Ascending aorta (tissue), 2 donors: ENCODE results near the gene KCNIP4. TPM values are rescaled to one million over a fixed set of nuclear protein-coding genes. Genes with fewer than 3 reads are reported as not detected.

ENCODE experiments used
- DNase-seq, 2 donors: peaks; one replicate each; pipeline ENCODE4 v3.0.0-alpha.2; 2019; ENCODE audit warnings: low spot score in 2 of 2
- H3K27ac ChIP-seq, 2 donors: fragments of 200-600 bp; sonication (generic); one replicate each; pipeline ENCODE4 v1.5.1; 2016 to 2017; ENCODE audit warnings: mild to moderate bottlenecking in 1 of 2
- H3K27me3 ChIP-seq: fragments of 200-600 bp; sonication (generic); one replicate; pipeline ENCODE4 v1.5.1; 2017
- H3K36me3 ChIP-seq, 2 donors: fragments of 200-600 bp; sonication (generic); one replicate each; pipeline ENCODE4 v1.5.1; 2016
- H3K4me1 ChIP-seq, 2 donors: fragments of 200-600 bp; sonication (generic); one replicate each; pipeline ENCODE4 v1.5.1; 2016 to 2017; ENCODE audit warnings: mild to moderate bottlenecking in 1 of 2
- H3K4me3 ChIP-seq, 2 donors: fragments of 200-600 bp; sonication (generic); one replicate each; pipeline ENCODE4 v1.5.1; 2016 to 2017; ENCODE audit warnings: mild to moderate bottlenecking in 1 of 2
- H3K9me3 ChIP-seq, 2 donors: fragments of 200-600 bp; sonication (generic); one replicate each; pipeline ENCODE4 v1.5.1; 2016
- intact Hi-C: fragments of 100-400 bp; cut with DNase I; formaldehyde crosslinking; loops from one replicate; pipeline ENCODE4 v1.15.1; 2023
- total RNA-seq: library from RNA; depleted of rRNA; stranded (reverse); fragments of >200 nt; gene quantifications from one replicate; pipeline ENCODE4 v1.1.0, GENCODE V29; 2016
- TF ChIP-seq, protein P1 (sequence below), 3 experiments: fragments of 200-600 bp in 2 of 3; fragments of 450-650 bp in 1 of 3; sonication (generic) in 2 of 3; IDR thresholded peaks; one replicate each; pipeline ENCODE4 v1.5.1; 2016 to 2019; ENCODE audit warnings: antibody characterized with exemption in 3 of 3, mild to moderate bottlenecking in 1 of 3, moderate library complexity in 1 of 3

The KCNIP4 gene
- total RNA-seq, 1 donor from 2014 or later = not detected

DNA sequence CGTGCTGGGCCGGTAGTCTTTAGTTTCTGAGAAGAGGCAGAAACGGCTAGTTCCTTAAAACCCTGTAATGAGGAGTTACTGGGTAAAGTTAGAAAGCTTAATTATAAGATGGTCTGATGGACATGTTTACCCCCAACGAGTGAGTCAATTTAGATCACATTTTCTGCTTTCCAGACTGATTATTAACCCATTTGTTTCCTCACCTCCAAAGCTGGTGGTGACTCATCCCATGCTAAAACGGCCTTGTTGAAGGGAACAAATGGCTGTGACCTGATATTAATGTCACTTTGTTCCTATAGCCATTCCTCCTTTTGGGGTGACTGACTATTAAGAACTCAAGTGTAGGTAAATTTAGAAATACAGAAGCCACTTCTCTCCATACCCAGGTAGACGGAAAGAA lies 232.0 kb downstream of the KCNIP4 start:
- H3K9me3 ChIP-seq = no peaks in the 10 kb centered on the region
- intact Hi-C loops = no loop called here
- no peaks in the 10 kb centered on the region for H3K36me3 ChIP-seq
- H3K27ac ChIP-seq = no peak overlapping the region
- no peak for DNase-seq
- H3K4me3 ChIP-seq = no peak overlapping the region
- no peaks in the 10 kb centered on the region for H3K27me3 ChIP-seq
- no peaks in the 10 kb centered on the region for H3K4me1 ChIP-seq
- TF ChIP-seq, protein P1, sequence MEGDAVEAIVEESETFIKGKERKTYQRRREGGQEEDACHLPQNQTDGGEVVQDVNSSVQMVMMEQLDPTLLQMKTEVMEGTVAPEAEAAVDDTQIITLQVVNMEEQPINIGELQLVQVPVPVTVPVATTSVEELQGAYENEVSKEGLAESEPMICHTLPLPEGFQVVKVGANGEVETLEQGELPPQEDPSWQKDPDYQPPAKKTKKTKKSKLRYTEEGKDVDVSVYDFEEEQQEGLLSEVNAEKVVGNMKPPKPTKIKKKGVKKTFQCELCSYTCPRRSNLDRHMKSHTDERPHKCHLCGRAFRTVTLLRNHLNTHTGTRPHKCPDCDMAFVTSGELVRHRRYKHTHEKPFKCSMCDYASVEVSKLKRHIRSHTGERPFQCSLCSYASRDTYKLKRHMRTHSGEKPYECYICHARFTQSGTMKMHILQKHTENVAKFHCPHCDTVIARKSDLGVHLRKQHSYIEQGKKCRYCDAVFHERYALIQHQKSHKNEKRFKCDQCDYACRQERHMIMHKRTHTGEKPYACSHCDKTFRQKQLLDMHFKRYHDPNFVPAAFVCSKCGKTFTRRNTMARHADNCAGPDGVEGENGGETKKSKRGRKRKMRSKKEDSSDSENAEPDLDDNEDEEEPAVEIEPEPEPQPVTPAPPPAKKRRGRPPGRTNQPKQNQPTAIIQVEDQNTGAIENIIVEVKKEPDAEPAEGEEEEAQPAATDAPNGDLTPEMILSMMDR (IDR thresholded peaks at IDR 0.05) = no peak

DNA sequence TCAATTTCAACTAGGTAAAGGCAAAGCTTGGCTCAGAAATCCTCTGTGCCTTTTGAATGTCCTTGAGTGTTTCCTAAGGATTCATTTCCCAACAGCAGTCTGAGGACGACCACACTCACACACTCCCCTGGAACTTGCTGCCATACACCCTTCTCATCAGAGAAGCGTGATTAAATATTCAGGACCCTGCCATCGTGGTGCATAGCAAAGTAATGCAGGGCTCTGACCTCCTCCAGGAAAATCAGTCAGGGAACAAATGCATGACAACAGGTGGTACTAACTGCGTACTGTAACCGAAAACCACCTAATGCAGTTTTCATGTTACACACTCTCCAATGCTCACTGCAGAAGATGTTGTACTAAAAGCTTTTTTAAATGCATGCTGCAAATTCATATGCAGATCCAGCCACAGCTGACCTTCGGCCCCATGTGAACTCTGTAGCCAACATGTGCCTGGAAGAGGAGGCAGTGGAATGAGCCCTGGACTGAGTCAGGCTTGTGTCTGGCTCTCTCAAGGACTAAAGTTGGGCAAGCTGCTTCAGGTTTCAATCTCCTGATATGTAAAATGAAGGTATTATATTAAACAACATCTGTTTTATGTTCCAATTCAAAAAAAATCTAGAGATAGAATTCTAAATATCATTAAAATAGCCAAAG lies 238.3 kb downstream of the KCNIP4 start:
- DNase-seq = no peak
- H3K27ac ChIP-seq = no peak overlapping the region
- no peaks in the 10 kb centered on the region for H3K27me3 ChIP-seq
- no peak overlapping the region for H3K4me3 ChIP-seq
- TF ChIP-seq, protein P1 (IDR thresholded peaks at IDR 0.05) = no peak
- H3K4me1 ChIP-seq = no peaks in the 10 kb centered on the region
- no peaks in the 10 kb centered on the region for H3K9me3 ChIP-seq
- intact Hi-C loops = no loop called here
- H3K36me3 ChIP-seq = no peaks in the 10 kb centered on the region

DNA sequence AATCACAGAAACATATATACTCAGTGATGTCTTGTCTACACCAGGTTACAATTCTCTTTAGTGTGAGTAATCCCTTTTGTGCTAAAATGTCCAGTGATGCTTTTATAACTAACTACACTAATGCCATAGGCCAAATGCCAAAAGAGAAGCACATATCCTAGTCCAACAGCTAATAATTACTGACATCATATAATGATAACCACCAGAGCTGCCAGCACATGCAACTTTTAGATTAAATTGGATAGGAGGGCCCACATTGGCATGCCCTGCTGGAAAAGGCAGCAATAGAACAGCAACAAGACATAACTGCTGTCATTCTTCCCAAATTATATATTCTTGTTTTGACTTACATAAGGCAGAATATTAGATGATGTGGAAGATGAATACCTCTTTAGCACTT lies 238.8 kb downstream of the KCNIP4 start:
- intact Hi-C loops = no loop called here
- TF ChIP-seq, protein P1 (IDR thresholded peaks at IDR 0.05) = no peak
- Histone ChIP-seq H3K4me3 (no peak overlapping the region), H3K36me3 (no peaks in the 10 kb centered on the region), H3K27me3 (no peaks in the 10 kb centered on the region), H3K4me1 (no peaks in the 10 kb centered on the region), H3K9me3 (no peaks in the 10 kb centered on the region), H3K27ac (no peak overlapping the region)
- no peak for DNase-seq

DNA sequence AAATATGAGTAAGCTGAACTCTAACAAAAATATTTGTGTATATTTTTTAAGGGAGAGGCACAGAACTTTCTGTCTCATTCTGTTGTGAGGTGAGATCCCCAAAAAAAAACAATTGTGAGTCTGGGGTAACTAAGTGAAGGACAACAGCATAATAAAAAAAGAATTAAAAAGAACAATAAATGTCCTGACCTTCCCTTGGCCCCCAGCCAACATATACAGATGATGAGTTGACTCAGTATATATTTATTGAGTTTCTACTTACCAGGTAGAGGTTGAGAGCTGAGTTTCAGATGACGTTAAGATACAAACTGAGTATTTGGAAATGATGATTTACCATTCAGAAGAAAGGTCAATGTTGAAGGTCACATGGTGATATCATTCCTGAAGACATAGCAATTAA lies 239.5 kb downstream of the KCNIP4 start:
- H3K4me1 ChIP-seq = no peaks in the 10 kb centered on the region
- no peak overlapping the region for H3K4me3 ChIP-seq
- H3K9me3 ChIP-seq = no peaks in the 10 kb centered on the region
- no peaks in the 10 kb centered on the region for H3K27me3 ChIP-seq
- intact Hi-C loops = no loop called here
- H3K36me3 ChIP-seq = no peaks in the 10 kb centered on the region
- H3K27ac ChIP-seq = no peak overlapping the region
- DNase-seq = no peak
- TF ChIP-seq, protein P1 (IDR thresholded peaks at IDR 0.05) = no peak

DNA sequence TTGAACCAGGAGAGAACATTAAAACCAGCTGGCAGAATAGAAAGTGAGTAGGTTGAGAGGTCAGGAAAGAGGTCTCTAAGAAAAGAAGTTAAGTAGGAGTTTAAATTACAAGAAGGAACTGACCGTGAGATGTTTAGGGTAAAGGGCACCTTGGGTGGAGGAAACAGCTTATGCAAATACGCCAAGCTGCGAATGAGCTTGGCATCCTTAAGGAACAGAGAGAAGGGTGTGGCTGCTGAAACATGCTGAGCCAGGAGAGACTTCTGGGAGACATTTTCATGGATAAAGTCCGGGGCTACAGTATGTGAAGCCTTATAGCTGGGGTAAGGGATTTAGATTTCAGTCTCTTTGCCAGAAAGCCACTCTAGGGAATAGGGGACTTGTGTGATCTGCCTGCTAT lies 249.1 kb downstream of the KCNIP4 start:
- intact Hi-C loops = no loop called here

More for the DNA sequence above, 249.1 kb downstream of the KCNIP4 start:
- Histone ChIP-seq H3K4me3 (no peak overlapping the region), H3K36me3 (no peaks in the 10 kb centered on the region), H3K9me3 (peaks cover 0 to 4% of the 10 kb centered on the region in 2 donors), H3K4me1 (no peaks in the 10 kb centered on the region), H3K27me3 (no peaks in the 10 kb centered on the region), H3K27ac (no peak overlapping the region)
- no peak for DNase-seq
- TF ChIP-seq, protein P1 (IDR thresholded peaks at IDR 0.05) = no peak
